Non-pigmented ciliary epithelial cell (primary cell): ENCODE results near the gene NEDD8.
A peak's percentile ranks its signal among the peaks of the same experiment; 100 is the strongest.

Source experiments
- DNase-seq: peaks from one replicate; pipeline ENCODE4 v3.0.0-alpha.2; 2010; ENCODE audit warnings: low read depth

The NEDD8 gene

DNA sequence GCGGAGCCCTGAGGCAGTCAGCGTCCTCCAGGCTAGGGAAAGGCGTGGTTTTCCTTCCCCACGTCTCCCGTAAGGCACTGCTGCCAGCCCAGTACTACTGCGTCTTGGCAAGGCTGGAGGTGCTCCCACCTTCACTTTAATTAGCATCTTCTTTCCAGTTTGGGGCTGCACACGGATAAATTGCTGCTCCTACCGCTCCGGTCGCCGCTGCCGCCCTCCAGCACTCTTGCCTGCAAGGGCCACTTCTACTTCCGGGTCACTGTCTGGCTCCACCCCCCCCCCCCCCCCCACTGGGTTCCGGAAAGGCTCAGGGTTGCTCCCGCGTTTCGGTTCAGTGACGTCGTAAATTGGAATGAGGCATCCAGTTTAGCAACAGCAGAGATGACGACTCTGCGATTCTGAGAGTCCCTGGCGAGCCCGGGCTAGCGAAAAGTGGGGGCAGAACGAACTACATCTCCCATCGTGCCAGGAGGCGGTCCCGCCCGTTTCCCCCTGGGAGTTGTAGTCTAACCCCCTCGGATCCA lies at the start of gene NEDD8:
TSS of gene NEDD8 (minus strand) at position 247 of the 524 bp plus-strand sequence. CDS start at position 147, 100 bp downstream.
- DNase-seq: peak; percentile 75

DNA sequence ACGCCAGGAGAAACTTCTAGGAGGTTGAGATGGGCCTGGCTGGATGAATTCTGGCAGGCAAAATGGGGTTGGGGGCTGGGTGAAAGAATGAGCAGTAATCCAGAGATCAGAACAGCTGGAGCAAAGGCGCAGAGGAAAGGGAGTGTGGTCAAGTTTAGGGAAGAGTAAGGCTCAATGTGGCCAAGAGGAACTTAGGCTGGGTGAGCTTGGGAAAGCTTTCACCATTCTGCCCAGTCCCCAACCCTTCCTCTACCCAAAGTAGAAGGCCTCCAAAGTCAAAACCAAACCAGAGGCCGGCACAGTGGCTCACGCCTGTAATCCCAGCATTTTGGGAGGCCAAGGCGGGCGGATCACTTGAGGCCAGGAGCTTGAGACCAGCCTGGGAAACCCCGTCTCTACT lies 49.5 kb upstream of the NEDD8 start:
- no peak for DNase-seq

DNA sequence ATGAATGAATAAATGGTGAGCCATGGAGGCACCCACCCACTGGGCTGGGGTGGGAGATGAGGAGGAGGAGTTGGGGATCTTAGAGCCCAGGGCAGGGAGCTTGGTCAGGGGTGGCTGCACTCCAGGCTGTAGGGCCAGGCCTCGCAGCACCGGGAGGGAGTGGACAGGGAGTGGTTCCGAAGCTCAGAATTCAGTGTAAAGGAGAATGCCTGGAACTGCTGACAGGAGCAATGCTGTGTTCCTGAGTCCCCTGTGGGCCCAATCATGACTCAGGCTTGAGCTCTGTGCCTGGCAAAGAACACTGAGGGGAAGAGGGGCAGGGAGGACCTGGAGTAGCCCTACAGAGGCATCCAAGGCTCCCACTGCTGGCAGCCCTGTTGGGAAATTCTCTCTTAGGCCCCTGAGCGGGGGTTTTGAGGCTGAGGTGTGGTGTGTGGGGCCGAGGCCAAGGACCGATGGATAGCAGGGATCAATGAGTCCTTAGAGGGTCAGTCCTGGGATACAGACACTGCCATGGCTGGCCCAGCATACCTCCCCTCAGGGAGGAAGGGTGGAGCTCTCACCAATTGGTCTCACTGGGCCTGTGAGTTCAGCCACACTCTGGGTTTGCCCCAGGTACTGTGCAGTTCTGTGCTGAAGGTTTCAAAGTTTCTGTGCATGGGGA lies 48.8 kb upstream of the NEDD8 start:
- no peak for DNase-seq

DNA sequence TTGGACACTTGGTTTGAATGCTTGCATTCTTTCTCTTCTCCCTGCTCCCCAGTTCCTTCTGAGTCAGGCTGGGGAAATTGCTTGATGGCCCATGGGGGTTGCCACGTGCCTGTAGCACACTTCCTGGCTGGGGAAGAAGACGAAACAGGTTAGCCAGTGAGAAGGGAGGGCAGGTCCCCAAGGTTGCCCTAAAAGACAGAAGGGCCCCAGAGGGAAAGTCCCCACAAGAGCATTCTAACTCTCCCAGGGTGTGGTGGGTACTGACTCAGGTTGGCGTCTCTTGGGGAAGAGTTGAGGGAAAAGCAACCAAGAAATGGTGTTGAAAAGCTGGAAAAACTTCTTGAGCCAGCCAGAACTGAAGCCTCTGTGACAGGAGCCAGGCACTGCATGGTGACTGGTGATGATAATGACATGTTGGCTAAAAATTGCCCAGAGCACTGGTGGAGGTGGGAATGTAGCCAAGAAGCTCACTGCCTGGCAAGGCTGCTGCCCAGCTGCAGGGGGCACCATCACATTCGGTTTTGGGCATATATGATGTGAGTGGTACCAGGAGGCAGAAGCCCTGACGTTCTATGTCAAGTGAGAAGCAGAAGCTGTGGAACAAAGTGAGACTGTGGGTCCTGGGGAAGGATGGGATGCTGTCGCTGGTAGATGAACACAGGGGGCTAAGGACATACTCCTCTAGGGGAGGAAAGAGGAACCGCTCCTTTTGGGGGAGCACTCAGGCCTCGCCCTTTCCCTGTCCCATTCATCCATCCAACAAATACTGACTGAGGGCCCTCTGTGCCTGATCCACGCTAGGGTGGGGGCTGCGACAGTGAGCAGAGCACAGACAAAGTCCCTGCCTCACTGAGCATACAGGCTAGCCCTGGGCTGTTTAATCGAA lies 47.4 kb upstream of the NEDD8 start:
- DNase-seq: no peak

DNA sequence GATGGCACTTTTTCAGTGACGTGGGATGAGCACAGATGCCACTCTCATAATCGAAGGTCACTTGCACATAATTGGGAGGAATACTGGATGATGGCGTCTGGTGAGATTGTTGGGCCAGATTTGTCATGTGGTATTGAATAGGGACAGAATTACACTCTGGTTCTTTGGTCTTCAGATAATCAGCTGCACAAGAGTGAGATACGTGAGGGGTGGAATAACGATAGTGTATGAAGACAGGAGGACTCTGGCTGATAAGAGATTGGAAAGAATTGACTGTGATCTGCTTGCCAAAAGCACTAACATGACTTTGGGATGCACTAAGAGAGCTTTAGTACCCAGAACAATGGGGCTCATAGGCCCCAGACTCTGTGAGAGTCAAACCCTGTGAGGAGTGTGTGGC lies 46.3 kb upstream of the NEDD8 start:
- no peak for DNase-seq

DNA sequence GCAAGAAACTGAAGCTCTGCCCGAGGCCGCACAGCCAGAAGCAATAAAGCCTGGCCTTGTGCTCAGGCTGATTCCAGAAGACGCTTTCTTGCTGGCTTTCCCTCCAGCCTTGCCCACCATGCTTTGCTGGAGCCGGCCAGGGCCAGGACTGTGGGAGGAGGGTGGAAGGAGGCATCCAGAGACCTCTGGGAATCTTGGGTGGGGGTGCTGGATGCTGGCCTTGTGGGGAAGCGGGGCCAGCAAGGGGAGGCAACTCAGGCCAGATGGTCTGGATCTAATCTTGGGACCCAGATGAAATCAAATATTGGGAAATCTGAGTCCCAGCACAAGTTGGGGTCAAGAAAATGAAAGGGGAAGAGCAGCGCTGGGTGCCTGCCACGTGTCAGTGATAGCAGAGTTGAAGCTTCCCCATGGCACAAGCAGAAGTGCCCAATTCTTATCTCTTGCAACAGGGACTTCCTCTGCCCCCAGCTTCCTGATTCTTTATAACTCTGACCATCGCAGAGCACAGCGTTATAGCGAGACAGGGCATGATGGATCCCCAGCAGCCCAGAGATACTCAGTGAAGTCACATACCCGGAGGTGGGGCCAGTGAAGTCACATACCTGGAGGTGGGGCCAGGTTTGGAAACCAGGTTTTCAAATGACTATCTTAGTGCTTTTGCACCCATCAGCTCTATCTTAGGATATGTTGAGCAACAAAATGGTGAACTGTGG lies 45.6 kb upstream of the NEDD8 start:
- no peak for DNase-seq

DNA sequence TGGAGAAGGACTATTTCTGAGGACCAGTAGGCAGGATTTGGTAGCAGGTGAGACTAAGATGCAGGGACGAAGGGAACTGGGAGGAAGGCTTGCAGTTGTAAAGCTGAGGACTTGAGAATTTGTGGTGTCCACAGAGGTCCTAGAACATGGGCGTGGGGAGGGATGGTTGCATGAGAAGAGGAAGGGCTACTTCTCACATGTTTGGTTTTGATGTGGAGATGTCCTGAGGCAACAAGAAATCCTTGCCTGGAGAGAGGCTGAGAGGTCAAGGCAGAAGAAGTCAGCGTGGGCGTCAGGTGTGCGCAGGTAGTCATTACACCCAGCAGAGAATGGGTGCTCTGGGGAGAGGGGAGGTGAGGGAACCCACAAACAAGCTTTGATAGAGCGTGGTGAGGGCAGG lies 44.9 kb upstream of the NEDD8 start:
- DNase-seq: no peak

DNA sequence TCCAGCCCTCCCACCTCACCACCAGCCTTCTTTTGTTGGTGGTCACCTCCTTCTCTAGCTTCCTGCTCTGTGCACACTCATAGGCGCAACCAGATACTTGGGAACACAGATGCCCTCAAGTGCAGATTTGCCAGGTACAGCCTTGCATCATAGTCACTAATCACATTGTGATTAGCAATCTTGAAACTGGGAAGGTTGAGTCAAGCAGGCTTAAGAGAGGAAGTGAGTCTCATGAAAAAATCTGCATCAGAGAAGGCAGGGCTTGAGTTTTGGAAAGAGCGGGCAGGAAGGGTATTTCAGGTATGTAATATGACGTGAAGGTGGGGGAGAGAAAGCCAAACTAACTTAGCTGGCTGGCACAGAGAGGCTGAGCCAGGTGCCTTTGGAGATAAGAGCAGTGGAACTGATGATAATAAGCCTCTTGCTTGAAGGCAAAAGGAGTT lies 42.0 kb upstream of the NEDD8 start:
- no peak for DNase-seq

DNA sequence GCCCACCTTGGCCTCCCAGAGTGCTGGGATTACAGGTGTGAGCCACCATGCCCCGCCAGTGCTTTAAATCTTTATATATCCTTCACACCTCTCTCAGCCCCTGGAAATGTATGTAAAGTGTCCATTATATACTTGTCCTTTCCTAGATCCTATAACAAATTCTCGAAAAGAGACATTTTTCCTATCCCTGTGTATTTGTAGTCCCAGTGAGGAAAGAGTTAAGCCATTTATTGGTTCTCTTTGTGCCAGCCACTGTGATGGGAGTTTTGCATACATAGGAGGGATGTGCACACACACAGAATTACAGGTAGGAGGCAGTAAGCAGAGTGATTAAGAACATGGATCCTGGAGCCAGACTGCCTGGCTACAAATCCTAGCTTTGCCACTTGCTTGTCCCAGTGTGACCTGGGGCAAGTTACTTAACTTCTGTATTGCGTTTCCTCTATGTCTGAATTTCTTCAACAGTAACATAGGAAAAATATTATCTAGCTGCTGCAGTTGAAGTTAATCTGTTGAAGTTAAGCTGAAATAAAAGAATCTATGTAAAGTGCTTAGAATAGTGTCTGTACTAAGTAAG lies 41.3 kb upstream of the NEDD8 start:
- no peak for DNase-seq

DNA sequence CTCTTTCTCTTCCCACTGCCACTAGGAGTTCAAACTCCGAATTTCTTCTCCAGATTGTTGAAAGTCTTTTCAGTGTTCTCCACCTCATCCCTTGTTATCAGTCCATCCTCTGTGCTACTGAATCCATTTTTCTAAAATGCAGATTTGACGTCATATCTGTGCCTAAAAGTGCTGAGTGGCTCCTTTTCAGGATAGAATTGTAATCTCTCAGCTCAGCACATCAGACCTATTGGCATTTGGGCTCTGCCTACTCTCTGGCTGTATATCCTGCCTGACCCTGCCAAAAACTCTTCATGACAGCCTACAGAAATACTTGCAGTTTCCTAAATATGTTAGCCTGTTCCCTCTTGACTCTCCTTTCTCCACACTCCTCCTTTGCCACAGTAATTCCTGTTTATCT lies 40.3 kb upstream of the NEDD8 start:
- no peak for DNase-seq

DNA sequence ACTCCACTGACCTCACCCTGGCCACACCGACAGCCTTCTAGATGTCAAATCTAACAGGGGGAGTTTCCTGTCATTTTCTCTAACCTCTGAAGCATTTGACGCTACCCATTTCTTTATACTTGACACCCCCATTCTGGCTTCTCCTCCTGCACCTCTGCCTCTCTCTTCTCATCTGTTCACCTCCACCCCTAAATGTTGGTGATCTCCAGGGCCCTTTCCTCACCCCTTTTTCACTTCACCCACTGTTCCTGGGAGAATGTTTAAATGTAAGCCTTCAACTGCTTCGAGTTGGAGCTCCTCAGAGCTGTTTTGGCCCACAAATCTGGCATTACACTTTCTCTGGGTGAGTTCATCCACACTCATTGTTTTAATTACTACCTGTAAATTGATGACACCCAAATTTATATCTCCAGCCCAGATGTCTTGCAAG lies 39.7 kb upstream of the NEDD8 start:
- no peak for DNase-seq

DNA sequence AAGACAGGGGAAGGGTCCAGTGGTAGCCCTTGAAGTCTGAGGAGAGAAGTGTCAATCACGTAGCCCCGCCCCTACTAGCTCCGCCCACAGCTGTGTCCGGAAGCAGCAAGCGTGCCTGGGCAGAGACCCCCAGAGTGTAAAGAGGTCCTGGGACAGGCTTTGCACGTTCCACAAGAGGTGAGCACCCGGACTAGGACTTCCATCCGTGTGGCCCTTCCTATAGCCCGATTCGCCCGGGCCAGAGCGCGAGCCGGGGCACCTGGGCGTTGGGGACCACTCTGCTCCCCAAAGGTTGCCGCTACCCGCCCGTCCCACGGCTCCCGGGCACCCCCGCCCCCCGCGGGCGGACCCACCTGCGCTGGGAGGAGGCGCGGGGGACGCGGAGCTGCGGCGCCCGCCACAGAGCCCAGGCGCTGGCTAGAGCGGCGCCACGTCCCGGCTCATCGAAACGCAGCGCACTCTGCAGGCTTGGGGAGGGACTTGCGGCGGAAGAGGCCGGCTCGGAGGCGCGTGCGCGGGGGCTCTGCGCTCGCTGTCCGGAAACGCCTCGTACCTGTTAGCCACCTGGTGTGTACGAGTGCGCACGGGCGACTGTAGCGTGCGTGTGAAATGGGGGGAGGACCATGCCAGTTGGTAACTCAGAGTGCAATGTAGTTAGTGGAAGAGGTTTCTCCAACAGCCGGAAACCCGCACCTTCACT lies 39.1 kb upstream of the NEDD8 start, which contains the start of gene RABGGTA:
TSS of gene RABGGTA (minus strand) at position 464 of the 700 bp plus-strand sequence. CDS start 482 bp downstream, outside the sequence.
- peak; percentile 45 for DNase-seq

DNA sequence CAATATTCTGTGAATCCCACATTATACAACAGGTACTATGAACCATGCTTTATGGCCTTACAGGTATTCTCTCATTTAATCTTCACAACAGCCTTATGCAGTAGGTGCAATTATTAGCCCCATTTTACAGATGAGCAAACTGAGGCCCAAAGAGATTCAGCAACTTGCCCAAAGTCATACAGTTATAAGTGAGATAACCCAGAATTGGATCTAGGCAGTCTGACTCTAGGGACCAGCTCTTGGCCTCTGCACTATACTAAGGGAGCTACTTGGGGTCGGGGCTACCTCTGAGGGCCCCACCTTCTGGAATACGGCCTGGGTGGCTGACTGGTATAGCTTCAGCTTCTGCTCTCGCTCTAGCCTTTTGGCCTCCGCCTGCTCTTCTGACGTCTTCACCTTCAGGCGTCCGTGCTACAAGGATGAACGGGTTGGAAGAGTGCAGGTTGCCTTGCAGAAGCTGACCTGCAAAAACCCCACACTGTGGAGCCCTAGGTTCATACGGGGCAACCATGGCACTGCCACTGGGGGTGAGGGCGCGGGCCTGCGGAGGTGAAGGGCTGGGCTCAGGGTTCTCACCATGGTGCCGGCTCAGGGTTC lies 38.5 kb upstream of the NEDD8 start:
- no peak for DNase-seq

DNA sequence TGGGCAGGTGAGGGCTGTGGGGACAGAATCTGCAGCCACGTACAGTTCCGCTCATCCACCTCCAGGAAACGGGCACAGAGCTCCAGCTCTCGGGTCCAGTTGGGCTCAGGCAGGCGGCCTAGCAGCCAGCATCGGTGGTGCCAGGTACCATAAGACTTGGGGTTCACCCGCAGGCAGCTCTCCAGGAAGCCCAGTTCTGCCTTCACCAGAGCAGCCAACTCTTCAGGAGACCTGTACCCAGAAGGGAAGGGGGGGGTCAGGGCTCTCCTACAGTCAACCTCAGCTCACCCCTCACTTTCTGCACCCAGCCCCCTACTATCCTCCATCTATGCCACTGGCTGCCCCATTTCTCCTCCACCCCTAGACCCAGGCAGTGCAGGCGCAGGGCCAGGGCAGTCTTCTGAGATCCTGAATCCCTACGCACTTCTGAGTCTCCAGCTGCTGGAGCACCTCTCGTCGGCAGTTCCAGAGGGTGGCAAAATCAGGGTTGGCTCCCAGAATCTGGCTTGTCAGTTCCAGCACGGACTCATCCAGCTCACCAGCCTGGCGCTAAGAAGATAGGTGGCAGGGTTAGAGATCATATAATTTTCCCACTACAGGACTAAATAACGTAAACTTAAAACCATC lies 37.9 kb upstream of the NEDD8 start:
- DNase-seq: no peak

DNA sequence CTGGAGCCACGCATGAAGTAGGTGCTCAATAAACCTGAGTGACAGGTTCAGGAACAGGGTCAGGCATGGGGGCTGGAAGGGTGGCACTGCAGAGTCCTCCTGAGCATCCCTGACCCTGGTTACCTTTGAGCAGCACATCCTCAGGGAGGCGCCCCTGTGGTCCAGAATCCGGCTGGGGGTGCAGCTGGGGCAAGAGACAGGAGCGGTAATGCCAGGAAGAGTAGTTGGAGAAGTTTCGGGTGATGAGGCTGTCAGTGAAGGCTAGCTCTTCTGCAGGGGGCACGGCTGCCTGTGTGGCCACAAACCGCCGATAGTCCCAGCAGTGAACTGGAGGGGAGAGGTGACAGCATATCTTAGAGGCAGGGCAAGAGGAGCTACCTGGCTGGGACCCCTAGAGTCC lies 37.2 kb upstream of the NEDD8 start:
- no peak for DNase-seq

DNA sequence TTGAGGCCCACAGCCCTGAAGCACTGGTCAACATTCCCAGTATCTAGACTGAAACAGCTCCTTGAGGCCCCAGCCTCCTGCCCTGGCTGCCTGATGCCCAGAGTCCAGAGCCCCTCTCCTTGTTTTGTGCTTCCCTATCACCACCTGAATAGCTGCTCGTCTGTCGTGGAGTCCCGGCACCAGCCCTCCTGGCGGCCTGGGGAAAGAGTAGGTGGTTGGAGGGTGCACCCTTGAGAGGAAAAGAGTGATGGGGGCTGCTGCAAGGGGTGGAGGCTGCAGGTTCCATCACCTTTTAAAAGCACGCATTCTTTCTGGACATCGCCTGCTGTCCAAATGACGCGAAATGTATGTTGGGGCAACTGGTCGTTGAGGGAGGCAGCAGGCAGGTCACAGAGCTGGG lies 36.1 kb upstream of the NEDD8 start:
- DNase-seq: no peak

DNA sequence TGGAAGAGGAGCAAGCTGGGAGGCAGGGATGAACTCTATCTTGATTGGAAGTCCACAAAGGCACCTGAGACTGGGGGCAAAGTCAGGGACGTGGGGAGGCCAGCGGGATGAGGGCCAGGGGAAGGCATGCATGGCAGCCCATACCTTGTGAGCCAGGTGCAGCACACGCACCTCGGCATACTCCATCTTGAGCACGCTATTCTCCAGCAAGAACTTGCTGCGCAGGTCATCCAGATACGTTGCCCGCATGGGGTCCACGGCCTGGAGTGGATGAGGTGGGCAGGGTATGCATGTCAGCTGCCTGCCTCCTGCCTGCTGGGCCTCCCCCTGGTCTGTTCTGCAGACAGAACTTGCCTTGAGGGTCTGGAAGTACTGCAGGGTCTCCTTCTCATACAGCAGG lies 35.3 kb upstream of the NEDD8 start:
- DNase-seq: no peak

DNA sequence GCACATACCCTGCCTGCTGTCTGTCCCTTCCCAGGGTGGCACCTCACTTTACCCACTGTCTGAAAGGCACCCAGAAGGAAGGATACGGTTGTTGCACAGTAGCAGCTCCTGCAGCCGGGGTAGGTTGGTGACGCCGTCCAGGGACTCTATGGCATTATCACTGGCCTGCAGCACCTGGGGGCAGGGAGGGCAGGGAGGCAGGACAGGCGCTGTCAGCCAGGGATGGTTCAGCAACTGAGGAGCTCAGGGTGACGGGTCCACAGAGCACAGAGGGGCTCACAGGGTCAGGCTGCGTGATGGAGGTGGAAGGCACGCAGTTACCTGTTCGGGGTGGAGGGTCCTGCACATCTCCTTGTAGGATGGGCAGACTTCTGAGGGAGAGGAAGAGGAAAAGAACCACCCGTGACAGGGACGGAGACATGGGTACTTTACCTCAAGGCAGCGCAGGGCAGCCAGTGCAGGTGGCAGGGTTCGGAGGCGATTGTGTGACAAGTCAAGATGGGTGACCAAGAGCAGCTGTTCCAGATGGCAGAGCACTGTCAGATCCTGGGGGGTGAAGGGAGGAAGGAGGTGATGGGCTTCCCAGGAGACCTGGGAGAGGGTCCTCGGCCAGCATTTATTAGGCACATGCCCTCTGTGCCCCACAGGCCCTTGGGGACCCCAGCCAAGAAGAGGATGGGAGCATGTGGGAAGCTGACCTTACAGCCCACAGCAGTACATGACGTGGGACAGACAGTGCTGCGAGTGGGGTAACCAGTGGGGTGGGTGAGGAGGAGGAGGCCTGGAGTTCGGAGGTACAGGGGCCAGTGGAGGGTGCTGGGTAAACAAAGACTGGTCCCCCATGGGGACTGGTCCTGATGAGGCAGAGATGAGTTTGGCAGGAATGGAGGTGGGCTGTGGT lies 34.4 kb upstream of the NEDD8 start:
- no peak for DNase-seq

DNA sequence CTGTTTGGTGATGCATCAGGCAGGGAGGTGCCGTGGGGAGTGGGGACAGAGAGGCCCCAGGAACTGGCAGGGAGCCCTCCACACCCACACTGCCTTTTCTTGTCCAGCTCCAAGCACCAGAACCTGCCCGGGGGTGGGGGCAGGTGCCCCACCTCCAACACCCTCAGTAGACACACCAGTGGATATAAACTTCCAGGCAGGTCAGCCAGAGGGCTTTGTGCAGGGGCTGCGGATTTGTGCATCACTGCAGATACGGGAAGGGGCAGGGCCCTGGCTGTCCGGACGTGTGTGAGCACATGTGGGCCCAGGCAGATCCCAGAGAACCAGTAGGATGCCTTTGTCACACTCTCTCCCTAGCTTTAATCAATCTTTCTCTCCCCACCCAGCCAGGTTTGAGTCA lies 32.1 kb upstream of the NEDD8 start:
- no peak for DNase-seq
